ENCODE measurements around the gene SORCS3.

DNA sequence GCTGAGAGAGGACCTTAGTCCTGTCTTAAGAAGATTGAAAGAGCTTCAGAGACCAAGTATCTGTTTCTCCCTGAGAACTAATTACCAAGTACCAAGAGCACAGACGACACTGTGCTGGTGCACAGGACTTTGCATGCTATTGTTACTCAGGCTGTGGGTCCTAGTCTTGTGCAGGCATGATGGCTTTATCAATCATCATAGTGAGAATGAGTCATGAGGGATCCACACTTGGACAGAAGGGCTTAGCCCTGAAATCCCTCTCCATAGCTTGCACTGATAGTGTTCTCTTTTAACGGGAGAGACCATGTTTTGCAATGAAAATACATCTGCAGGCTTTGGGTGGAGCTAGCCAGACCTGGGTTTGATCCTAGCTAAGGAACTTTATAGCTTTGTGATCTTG lies 93.3 kb downstream of the SORCS3 start:
- TF ChIP-seq, protein P1, sequence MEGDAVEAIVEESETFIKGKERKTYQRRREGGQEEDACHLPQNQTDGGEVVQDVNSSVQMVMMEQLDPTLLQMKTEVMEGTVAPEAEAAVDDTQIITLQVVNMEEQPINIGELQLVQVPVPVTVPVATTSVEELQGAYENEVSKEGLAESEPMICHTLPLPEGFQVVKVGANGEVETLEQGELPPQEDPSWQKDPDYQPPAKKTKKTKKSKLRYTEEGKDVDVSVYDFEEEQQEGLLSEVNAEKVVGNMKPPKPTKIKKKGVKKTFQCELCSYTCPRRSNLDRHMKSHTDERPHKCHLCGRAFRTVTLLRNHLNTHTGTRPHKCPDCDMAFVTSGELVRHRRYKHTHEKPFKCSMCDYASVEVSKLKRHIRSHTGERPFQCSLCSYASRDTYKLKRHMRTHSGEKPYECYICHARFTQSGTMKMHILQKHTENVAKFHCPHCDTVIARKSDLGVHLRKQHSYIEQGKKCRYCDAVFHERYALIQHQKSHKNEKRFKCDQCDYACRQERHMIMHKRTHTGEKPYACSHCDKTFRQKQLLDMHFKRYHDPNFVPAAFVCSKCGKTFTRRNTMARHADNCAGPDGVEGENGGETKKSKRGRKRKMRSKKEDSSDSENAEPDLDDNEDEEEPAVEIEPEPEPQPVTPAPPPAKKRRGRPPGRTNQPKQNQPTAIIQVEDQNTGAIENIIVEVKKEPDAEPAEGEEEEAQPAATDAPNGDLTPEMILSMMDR (IDR thresholded peaks at IDR 0.05; ENCODE audit: insufficient read depth, low read depth, low read length): no peak
- TF ChIP-seq EZH2 (IDR thresholded peaks at IDR 0.05; ENCODE audit: insufficient read depth, low read length): no peak
